Melanocyte of skin (primary cell): ENCODE measurements around the gene GTF2IRD1. TPM values are rescaled to one million over a fixed set of nuclear protein-coding genes. Genes with fewer than 3 reads are reported as not detected.

Experiments used
- small RNA-seq, 2 donors: library from RNA; depleted of rRNA; stranded (forward); fragments of <200 nt; gene quantifications; one replicate each; pipeline ENCODE3, GENCODE V24; 2012
- total RNA-seq, 2 donors: library from RNA; depleted of rRNA; stranded (reverse); fragments of >200 nt; gene quantifications; 2 replicates each; pipeline ENCODE4 v1.2.3, GENCODE V29; 2012

GTF2IRD1 gene
- total RNA-seq = 1 to 10 TPM; 6.5 to 7.7 TPM

GRCh38 chr7:74453322-74454011 lies at the start of gene GTF2IRD1:
GTF2IRD1 (plus strand) TSS chr7:74453906; CDS start chr7:74508081, 54,175 bp downstream.

Small RNA genes within 50 kb of the gene (small RNA-seq; reads per million reads assigned to genes)
- 0 reads per million in 2 donors for gene RNA5SP233

Other genes starting within 250 kb of the GTF2IRD1 start
- gene LAT2, start 243.9 kb upstream of the GTF2IRD1 start, total RNA-seq = under 1 TPM; 0.33 to 0.34 TPM
- 10 to 100 TPM; 24.4 to 66.6 TPM for gene RFC2, start 199.5 kb upstream of the GTF2IRD1 start, total RNA-seq
- 10 to 100 TPM; 20.3 to 27.9 TPM for gene CLIP2, start 164.5 kb upstream of the GTF2IRD1 start, total RNA-seq
- gene GTF2I, start 203.8 kb downstream of the GTF2IRD1 start, total RNA-seq = 100 to 1,000 TPM; 114 to 128 TPM